Endodermal cell (in vitro differentiated cells): ENCODE data around the gene PRICKLE2. TPM values are rescaled to one million over a fixed set of nuclear protein-coding genes. Genes with fewer than 3 reads are reported as not detected.

Experiments used
- DNase-seq: peaks from one replicate; pipeline ENCODE4 v3.0.0-alpha.2; 2017
- H3K27ac ChIP-seq: 2 replicates; pipeline ENCODE4 v1.5.1; 2013; ENCODE audit warnings: mild to moderate bottlenecking, low read depth, low read length, moderate library complexity
- H3K27me3 ChIP-seq: 2 replicates; pipeline ENCODE4 v1.6.1; 2013; ENCODE audit warnings: mild to moderate bottlenecking, low read length, moderate library complexity; ENCODE audit not compliant: insufficient read depth, control insufficient read depth, poor library complexity, severe bottlenecking
- H3K36me3 ChIP-seq: 2 replicates; pipeline ENCODE4 v1.7.0; 2013; ENCODE audit warnings: mild to moderate bottlenecking, low read length, moderate library complexity; ENCODE audit not compliant: control insufficient read depth, insufficient read depth
- H3K4me1 ChIP-seq: one replicate; pipeline ENCODE4 v1.7.0; 2013; ENCODE audit warnings: low read length; ENCODE audit not compliant: control insufficient read depth, insufficient read depth
- H3K4me3 ChIP-seq: 2 replicates; pipeline ENCODE4 v1.5.1; 2013; ENCODE audit warnings: mild to moderate bottlenecking, low read length, moderate library complexity
- H3K9ac ChIP-seq: 2 replicates; pipeline ENCODE4 v1.6.1; 2013; ENCODE audit warnings: mild to moderate bottlenecking, low read length, moderate library complexity; ENCODE audit not compliant: poor library complexity, severe bottlenecking; ENCODE audit errors: extremely low read depth
- H3K9me3 ChIP-seq: 2 replicates; pipeline ENCODE4 v1.6.1; 2013; ENCODE audit warnings: mild to moderate bottlenecking, low read length, moderate library complexity; ENCODE audit not compliant: control insufficient read depth
- H3K27ac Mint-ChIP-seq: 2 replicates; pipeline ENCODE4 v1.8.0; 2020; ENCODE audit warnings: mixed read lengths
- H3K27me3 Mint-ChIP-seq: 2 replicates; pipeline ENCODE4 v1.8.0; 2021; ENCODE audit warnings: mild to moderate bottlenecking, mixed read lengths; ENCODE audit not compliant: insufficient read depth
- H3K36me3 Mint-ChIP-seq: 2 replicates; pipeline ENCODE4 v1.8.0; 2020; ENCODE audit warnings: low read depth, mixed read lengths
- H3K4me1 Mint-ChIP-seq: 2 replicates; pipeline ENCODE4 v1.8.0; 2020; ENCODE audit warnings: mixed read lengths
- H3K4me3 Mint-ChIP-seq: 2 replicates; pipeline ENCODE4 v1.8.0; 2020; ENCODE audit warnings: mild to moderate bottlenecking, moderate library complexity, mixed read lengths
- H3K9me3 Mint-ChIP-seq: 2 replicates; pipeline ENCODE4 v1.8.0; 2020; ENCODE audit warnings: mild to moderate bottlenecking, mixed read lengths
- WGBS, 2 experiments: methylation state at CpG; one replicate each; pipeline versions ENCODE4 v1.1.5 to v1.1.7; 2013; ENCODE audit warnings: missing lambda C conversion rate in 2 of 2, mixed read lengths in 1 of 2; ENCODE audit not compliant: insufficient coverage in 1 of 2, insufficient read length in 1 of 2; 5-methylcytosine and 5-hydroxymethylcytosine counted together
- total RNA-seq, 2 donors: library from RNA; stranded (reverse); fragmentation: NEBNext Ultra II Directional in 1 of 2; extraction: Animal tissue kit (Norgen Biotek cat#: 25700) in 1 of 2; gene quantifications; 2 replicates in 1 of 2; 3 replicates in 1 of 2; pipeline ENCODE4 v1.2.1, GENCODE V29; 2021
- TF ChIP-seq, protein P1 (sequence below): fragments of 200-600 bp; sonication (generic); conservative IDR thresholded peaks from 2 replicates; pipeline ENCODE4 v1.5.0; 2021; ENCODE audit warnings: antibody characterized with exemption, mild to moderate bottlenecking

PRICKLE2 gene
- total RNA-seq, 2 donors from 2014 or later: 8.5 to 10.4 TPM

- Mint-ChIP-seq H3K27ac (no peak overlapping the region), H3K4me3 (no peak overlapping the region), H3K27me3 (no peaks in the 10 kb centered on the region), H3K9me3 (peaks cover 27% of the 10 kb centered on the region), H3K4me1 (peaks cover 15% of the 10 kb centered on the region), H3K36me3 (peaks cover 33% of the 10 kb centered on the region)
- H3K36me3 ChIP-seq: peaks cover 34% of the 10 kb centered on the region
- H3K9ac ChIP-seq: no peak overlapping the region
- DNase-seq: no peak
- no peak overlapping the region for H3K4me3 ChIP-seq
- peaks cover 44% of the 10 kb centered on the region for H3K9me3 ChIP-seq
- H3K27me3 ChIP-seq: no peaks in the 10 kb centered on the region
- 93 to 100% methylated on average over 1 to 5 of the region's 5 CpGs for WGBS, 2 experiments
- H3K4me1 ChIP-seq: peaks cover 8% of the 10 kb centered on the region
- no peak overlapping the region for H3K27ac ChIP-seq
- TF ChIP-seq, protein P1, sequence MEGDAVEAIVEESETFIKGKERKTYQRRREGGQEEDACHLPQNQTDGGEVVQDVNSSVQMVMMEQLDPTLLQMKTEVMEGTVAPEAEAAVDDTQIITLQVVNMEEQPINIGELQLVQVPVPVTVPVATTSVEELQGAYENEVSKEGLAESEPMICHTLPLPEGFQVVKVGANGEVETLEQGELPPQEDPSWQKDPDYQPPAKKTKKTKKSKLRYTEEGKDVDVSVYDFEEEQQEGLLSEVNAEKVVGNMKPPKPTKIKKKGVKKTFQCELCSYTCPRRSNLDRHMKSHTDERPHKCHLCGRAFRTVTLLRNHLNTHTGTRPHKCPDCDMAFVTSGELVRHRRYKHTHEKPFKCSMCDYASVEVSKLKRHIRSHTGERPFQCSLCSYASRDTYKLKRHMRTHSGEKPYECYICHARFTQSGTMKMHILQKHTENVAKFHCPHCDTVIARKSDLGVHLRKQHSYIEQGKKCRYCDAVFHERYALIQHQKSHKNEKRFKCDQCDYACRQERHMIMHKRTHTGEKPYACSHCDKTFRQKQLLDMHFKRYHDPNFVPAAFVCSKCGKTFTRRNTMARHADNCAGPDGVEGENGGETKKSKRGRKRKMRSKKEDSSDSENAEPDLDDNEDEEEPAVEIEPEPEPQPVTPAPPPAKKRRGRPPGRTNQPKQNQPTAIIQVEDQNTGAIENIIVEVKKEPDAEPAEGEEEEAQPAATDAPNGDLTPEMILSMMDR: no peak
Measured at GRCh38 chr3:64234571-64234970, 9.3 kb upstream of the PRICKLE2 start.

DNA sequence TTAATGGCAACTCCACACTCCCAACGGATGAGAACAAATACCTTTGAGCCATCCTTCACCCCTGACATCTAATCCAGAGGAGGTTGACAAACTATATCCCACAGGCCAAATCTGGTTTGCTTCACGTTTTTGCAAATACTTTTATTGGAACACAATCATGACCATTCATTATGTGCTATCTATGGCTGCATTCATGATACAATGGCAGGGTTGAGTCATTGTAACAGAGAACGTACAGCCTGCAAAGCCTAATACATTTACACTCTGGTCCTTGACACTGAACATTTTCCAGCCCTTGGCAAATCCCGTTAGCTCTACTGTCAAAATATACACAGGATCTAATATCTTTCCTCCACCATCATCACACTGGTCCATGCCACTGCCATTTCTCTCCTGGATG lies 7.6 kb upstream of the PRICKLE2 start:
- 94 to 98% methylated on average over 4 of the region's 4 CpGs for WGBS, 2 experiments
- H3K4me1 Mint-ChIP-seq: peaks cover 3% of the 10 kb centered on the region
- Histone ChIP-seq H3K27ac (no peak overlapping the region), H3K9ac (no peak overlapping the region), H3K4me1 (no peaks in the 10 kb centered on the region), H3K9me3 (peaks cover 40% of the 10 kb centered on the region), H3K27me3 (no peaks in the 10 kb centered on the region), H3K4me3 (no peak overlapping the region), H3K36me3 (peaks cover 32% of the 10 kb centered on the region)
- H3K4me3 Mint-ChIP-seq: no peak overlapping the region
- no peaks in the 10 kb centered on the region for H3K27me3 Mint-ChIP-seq
- H3K9me3 Mint-ChIP-seq: peaks cover 20% of the 10 kb centered on the region
- TF ChIP-seq, protein P1: no peak
- peaks cover 24% of the 10 kb centered on the region for H3K36me3 Mint-ChIP-seq
- DNase-seq: no peak
- no peak overlapping the region for H3K27ac Mint-ChIP-seq

- Histone ChIP-seq H3K27me3 (no peaks in the 10 kb centered on the region), H3K4me1 (peaks cover 6% of the 10 kb centered on the region), H3K9ac (no peak overlapping the region), H3K27ac (peak overlapping the region; percentile 19), H3K4me3 (no peak overlapping the region), H3K36me3 (peaks cover 9% of the 10 kb centered on the region), H3K9me3 (peaks cover 11% of the 10 kb centered on the region)
- peak; percentile 24 for DNase-seq
- Mint-ChIP-seq H3K27ac (no peak overlapping the region), H3K36me3 (peaks cover 5% of the 10 kb centered on the region), H3K4me1 (peaks cover 10% of the 10 kb centered on the region), H3K27me3 (no peaks in the 10 kb centered on the region), H3K9me3 (no peaks in the 10 kb centered on the region), H3K4me3 (no peak overlapping the region)
- 89 to 91% methylated on average over 1 of the region's 1 CpG for WGBS, 2 experiments
- TF ChIP-seq, protein P1: no peak
Measured at GRCh38 chr3:64229903-64230302, 4.6 kb upstream of the PRICKLE2 start.
